Lower leg skin (tissue), 3 donors: ENCODE data around the gene C11orf71.

ENCODE experiments used
- CTCF ChIP-seq, 3 donors: fragments of 450-650 bp; IDR thresholded peaks; one replicate each; pipeline ENCODE4 v1.5.1; 2016; ENCODE audit warnings: antibody characterized with exemption in 3 of 3, mild to moderate bottlenecking in 3 of 3, moderate library complexity in 2 of 3
- POLR2A ChIP-seq, 2 donors: fragments of 450-650 bp; IDR thresholded peaks; one replicate each; pipeline ENCODE4 v1.6.1; 2016 to 2017; ENCODE audit warnings: antibody characterized with exemption in 2 of 2, mild to moderate bottlenecking in 1 of 2, moderate library complexity in 1 of 2

- TF ChIP-seq CTCF (IDR thresholded peaks at IDR 0.05): no peak
- no peak for TF ChIP-seq POLR2A (IDR thresholded peaks at IDR 0.05)
Observed at GRCh38 chr11:114350022-114350421, 50.3 kb downstream of the C11orf71 start.
